Embryonic facial prominence (tissue), 1 donor: ENCODE results near the gene AKAP8L.
"Not testable (repeated sequence)": the region's sequence is repeated elsewhere in the genome, so short reads cannot be mapped to it uniquely, and the experiment has no call there.

ENCODE experiments used
- DNase-seq: peaks from one replicate; pipeline ENCODE4 v3.0.0-alpha.2; 2016; ENCODE audit errors: extremely low spot score

AKAP8L gene

DNA sequence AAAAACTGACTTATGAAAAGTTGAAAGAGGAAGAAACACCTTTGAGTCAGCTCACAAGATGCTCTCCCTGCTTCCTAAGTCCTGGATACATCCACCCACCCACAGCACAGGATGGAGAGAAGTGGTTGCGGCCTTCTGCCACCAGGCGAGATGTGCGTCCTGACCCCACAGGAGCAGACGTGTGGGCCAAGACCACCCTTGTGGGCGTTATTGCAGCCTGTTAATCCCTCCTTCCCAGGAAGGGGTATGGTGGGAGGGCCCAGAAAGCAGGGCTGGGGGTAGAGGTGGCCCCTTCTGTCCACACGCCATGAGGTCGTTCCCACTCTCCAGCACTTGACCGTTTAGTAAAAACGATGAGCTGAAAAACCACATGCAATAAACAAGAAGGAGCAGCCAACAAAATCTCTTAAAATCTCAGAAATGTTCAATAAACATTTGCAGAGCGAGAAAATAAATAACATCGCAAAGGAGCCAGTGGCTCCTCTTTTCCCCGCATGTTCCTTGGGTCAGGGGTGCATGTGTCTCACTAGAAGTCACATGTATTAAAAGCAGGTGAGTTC, 2.4 kb upstream of the AKAP8L start:
- DNase-seq = no peak

DNA sequence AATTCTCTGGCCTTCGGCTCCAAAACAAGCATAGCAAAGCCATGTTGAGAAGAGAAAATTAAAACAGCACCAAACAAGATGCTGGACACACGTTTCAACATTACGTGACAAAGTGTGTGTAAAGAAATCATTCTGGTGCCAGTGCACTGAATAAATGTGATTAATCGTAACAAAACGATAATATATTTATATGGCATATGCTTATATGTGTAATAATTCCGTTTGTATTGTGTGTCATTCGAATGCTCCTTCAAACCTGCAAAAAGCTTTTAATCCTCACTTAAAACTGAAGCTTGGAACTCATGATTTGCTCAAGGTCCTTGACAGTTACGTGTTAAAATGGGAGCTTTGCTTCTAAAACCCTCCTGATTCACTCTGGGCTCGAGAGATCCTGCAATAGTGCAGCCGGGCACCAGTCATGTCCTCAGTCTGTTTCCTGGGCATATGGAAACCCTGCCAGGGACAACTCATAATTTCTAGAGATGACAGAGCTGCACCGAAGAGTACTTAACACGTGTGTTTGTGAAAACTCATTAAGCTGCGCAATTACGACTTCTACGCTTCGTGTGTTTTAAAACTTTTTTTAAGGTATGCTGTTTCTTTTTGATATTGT, 731 bp upstream of the AKAP8L start:
- DNase-seq = no peak

GRCh38 chr19:15418231-15418578, 583 bp downstream of the AKAP8L start:
- DNase-seq = no peak

DNA sequence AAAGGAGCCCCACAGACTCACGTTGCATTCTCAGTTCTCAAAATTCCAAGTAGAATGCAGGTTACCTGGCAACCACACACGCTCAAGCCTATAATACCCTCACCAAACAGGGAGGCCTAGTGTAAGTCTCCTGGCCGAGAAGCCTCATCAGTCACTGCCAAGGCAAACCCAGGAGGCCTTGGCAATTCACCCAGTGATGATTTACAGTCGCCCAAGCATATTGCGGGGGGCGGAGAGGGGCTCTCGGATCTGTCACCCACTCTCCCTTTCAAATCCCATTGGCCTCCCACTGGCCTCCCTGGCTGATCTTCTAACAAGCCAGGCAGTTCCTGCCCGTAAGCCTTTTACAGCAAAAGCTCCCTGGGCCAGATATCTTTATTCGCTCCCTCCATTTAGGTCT, 1.1 kb downstream of the AKAP8L start:
- no peak for DNase-seq

DNA sequence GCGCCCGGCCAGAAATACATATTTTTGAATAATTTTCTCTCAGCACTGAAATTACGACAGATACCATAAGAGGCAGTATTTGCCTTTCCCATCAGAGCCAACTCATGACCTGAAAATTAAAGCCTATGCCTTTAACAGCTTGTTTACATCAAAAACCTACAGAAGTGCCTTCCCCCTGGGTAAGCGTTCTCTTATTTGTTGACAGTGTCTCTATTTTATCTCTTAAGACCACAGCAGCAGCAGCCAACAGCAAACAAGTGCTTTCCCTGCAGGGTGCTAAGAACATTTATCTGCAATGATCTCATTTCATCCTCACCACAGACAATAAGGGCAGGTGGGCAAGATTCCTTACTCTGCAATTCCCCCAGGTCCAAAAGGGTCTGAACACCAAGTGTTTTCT, 6.0 kb downstream of the AKAP8L start:
- DNase-seq = no peak

- DNase-seq = not testable (repeated sequence)
Measured at GRCh38 chr19:15411351-15411750, 7.4 kb downstream of the AKAP8L start.

DNA sequence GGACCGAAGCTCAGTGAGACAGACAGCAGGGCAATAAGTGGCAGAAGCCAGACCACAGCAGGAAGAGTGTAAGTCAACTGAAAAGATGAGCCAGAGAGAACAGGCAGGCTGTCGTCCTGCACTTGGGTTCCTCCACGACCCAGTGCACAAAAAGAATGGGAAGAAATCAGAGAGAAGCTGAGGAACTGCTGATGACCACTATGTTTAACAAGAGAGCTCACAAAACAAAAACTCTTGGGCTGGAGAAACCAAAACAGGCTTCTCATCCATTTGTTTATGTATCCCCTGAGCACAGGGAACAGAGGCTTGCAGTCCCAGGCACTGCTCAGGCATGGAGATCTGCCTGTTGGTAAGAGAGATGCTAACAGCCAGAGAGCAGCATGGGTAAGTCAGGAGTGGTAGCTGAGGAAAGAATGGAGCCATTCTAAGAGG, 14.0 kb downstream of the AKAP8L start:
- DNase-seq = no peak

DNA sequence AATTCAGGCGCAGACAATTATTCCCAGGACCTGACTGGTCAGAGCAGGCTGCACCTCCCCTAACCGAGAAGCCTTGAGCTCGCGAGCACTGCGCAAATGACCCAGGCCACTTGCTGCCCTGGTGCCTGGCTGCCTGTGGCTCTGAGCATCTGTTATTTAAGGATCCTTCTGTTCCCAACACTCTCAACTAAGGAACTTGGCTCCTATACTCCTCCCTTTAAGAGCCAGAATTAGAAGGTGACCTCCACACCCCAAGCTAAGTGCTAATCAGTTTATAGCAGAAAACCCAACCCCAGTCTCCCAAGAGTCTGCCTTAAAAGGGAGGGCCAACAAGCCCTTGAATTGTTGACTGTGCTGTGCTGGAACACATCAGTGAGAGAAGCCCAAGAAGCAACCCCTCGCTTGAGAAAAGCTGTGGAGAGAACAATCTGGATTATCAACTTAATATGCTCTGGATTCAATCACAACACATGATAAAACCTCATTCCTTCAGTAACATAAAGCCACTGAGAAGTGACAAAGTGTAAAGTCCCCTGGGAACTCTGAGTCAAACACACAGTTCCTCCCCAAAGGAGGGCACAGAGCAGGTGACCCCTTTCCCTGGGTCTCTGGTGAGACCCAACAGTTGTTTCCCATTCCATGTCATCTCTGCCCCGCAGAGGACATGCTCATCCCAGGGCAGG, 14.6 kb downstream of the AKAP8L start:
- DNase-seq = no peak

- no peak for DNase-seq
Measured at GRCh38 chr19:15403151-15403531, 15.6 kb downstream of the AKAP8L start.

- DNase-seq = no peak
Measured at GRCh38 chr19:15402411-15403150, 16.2 kb downstream of the AKAP8L start.

GRCh38 chr19:15401397-15401710, 17.4 kb downstream of the AKAP8L start:
- no peak for DNase-seq

DNA sequence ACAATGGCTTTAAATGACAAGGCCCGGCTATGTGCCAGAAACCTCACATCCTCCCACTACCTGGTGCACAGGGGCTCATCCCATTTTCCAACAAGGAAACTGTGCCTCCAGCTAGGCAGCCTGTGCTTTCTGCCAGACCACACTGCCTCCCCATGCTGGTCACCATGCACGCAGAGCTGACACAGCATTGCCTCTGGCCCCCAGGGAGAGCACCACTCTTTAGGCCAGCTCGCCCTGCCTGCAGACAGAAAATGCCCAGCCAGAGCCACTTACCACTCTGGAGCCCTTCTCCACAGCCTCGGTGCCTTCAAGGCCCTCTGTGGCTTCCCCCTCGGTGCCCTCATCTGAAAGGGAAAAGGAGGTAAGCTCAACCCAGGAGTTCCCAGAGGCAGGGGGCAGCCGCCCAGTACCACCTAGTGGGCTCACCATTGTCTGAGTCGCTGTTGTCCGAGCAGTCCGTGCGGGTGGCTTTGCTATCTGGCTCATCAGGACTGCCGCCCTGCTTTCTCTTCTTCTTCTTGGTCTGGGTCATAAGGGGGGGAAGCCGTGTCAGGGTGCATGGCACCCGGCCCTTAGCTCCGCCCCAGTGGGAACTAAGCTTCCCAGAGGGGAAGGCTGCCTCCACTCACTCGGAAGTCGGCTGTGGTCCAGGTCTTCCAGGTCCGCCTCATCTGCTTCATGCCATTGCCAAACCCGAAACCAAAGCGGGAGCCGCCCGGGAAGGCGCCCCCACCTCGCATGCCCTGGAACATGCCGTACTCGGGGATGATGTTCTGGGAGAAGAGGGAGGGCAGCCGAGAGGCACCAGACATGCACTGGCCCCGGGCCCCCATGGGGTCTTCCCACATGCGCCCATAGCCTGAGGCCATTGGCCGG, 18.0 kb downstream of the AKAP8L start:
- DNase-seq = no peak

DNA sequence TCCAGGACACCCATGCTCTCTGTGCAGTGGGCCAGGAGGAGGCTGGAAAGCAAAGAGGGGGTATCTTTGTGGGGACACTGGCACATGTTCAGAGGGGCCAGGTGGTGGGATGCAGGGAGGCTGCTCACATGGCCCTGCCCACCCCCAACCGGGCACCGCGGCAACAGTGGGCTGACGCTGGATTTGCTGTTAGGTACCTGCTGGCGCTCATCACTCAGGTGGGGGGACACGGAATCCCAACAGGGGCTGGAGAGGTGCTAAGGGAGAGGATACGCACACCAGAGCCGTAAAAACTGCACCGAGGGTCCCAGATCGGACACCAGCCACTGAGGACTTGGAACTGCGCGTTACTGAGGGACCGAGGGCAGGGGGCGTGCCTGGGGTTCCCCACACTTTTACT, 19.2 kb downstream of the AKAP8L start:
- DNase-seq = no peak

- no peak for DNase-seq
Measured at GRCh38 chr19:15399234-15399515, 19.6 kb downstream of the AKAP8L start.

DNA sequence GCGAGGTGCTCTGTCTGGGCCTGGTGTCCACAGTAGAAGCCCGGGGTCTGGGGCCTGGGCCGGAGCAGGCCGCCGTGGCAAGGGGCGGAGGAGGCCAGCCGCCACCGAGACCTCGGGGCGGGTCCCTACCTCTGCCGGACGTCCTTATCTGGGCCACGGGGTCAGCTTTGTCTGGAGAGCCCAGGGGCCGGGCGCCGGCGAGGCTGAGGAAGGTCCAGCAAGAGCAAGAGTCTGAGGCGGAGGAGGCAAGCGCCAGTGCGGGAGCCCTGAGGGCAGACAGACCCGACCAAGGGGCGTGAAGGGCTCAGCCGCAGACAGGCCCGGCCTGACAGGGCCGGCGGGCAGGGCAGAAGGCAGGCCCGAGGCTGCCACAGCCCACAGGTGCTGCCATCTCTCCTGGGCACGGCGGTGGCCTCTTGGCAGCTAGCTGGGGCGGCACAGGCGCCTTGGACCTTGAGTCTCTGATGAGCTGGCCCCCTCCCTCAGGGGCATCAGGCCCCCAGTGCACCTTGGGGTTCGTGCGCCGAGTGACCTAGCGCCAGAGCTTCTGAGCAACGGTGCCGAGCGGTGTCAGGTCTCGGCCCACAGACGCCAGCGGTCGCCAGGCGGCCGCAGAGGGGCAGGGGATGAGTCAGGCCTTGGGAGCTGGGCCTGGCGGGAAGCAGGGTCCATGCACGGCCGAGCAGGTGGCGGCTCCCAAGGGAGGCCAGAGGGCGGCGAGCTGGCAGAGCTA, 20.1 kb downstream of the AKAP8L start:
- DNase-seq = no peak

DNA sequence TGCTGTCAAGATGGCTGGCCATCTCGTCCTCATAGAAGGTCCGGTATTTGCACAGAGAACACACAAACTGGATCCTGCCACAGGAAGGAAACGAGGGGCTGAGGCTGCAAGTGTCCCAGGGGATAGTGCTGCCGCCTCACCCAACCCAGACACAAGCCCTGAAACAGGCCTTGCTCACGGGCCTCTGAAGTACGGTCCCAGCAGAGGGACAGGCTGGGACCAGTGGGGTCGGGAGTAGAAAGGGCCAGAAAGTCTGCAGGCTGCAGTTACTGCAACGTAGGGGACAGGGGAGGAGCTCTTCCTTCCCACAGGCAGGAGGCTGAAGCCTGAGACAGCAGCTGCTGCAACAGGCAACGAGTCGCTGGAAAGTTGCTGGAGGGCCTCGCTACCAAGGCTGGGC, 21.0 kb downstream of the AKAP8L start:
- no peak for DNase-seq

DNA sequence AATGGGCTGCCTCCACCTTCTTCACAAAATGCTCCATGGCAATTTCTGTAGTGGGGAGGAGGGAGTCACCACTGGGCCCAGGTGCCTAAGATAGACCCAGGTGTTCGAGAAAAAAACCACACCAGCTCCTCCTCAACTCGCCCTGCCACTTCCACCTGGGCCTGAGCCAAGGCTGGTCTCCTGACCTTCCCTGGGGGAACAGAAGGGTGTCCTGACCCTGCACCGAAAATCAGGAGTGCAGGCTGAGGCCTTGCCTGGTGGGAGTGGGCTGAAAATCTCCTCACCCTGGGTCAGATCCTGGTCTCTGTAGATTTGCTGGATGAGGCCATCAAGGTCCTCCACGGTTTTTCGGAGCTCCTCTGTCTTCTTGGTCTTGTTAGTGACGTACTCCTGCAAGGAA, 21.6 kb downstream of the AKAP8L start:
- DNase-seq = no peak

DNA sequence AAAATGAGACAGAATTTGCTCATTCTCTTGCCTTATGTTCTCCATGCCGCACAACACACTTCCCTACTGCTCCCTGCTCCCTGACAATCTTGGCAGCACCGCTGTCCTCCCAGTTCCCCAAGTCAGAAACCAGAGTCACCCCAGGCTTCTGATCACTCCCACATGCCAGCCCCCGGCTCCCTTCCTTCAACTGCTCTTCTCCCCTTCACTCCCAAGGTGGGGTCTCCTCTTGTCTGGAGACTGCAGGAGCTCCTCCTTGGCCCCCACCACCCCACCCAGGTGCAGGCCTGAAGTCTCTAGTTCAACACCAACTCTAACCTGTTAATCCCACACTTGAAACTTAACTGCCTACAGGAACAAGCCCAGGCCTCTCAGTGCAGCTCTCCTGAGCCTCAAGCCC, 22.4 kb downstream of the AKAP8L start:
- DNase-seq = no peak

DNA sequence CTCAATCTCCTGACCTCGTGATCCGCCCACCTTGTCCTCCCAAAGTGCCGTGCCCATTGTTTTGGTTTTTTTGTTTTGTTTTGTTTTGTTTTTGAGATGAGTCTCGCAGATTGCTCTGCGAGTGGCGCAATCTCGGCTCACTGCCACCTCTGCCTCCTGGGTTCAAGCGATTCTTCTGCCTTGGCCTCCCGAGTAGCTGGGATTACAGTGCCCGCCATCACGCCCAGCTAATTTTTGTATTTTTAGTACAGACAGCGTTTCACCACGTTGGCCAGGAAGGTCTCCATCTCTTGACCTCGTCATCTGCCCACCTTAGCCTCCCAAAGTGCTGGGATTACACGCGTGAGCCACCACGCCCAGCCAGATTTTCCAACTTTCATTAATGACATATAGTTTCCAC, 23.5 kb downstream of the AKAP8L start:
- DNase-seq = not testable (repeated sequence)

GRCh38 chr19:15394426-15394825, 24.4 kb downstream of the AKAP8L start:
- no peak for DNase-seq

DNA sequence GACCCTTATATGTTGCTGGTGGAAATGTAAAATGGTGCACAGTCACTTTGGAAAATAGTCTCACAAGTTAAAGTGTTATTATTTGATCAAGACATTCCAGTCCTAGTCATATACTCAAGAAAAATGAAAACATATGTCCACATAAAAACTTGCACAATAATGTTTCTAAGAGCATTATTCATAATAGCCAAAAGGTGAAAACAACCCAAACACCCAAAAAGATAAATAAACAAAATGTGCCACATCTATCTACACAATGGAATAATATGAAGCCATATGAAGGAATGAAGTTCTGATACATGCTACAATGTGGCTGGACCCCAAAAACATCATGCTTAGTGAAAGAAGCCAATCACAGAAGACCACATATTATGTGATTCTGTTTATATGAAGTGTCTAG, 24.8 kb downstream of the AKAP8L start:
- DNase-seq = no peak

- no peak for DNase-seq
Measured at GRCh38 chr19:15390814-15391213, 28.0 kb downstream of the AKAP8L start.
